Measurements from ENCODE around the gene HSD3B7. TPM values are rescaled to one million over a fixed set of nuclear protein-coding genes. Genes with fewer than 3 reads are reported as not detected.

HSD3B7 gene
- total RNA-seq, 5 donors from 2014 or later (not counting 1 experiment from before 2014, with no cell fraction given): 0.33 to 3.5 (median 1.3) TPM

DNA sequence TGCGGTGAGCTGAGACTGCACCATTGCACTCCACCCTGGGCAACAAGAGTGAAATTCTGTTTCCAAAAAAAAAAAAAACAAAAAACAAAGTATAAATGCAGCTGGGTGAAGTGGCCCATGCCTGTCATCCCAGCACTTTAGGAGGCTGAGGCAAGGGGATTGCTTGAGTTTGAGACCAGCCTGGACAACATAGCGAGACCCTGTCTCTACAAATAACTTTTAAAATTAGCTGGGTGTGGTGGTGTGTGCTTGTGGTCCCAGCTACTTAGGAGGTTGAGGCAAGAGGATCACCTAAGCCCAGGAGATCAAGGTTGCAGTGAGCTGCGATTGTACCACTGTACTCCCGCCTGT, 38.2 kb downstream of the HSD3B7 start:
- POLR2A ChIA-PET: interaction anchor here in 1 of 2 donors (0.5 to 0.7 kb wide), 2 partner anchors 77 to 144 kb away, joined by 3 to 4 read pairs; no protein-coding TSS in a partner anchor
- no peak for DNase-seq
- H3K4me3 ChIP-seq (ENCODE audit: control insufficient read depth in 1 of 2, extremely low read depth in 1 of 2, low read length in 1 of 2): no peak overlapping the region
- no peaks in the 10 kb centered on the region for H3K9me3 Mint-ChIP-seq
- H3K4me1 Mint-ChIP-seq: no peaks in the 10 kb centered on the region
- CTCF ChIA-PET: interaction anchor here in 1 of 2 donors (0.6 to 0.9 kb wide), 2 partner anchors 20 to 69 kb away, joined by 3 read pairs; no protein-coding TSS in a partner anchor
- no peaks in the 10 kb centered on the region for H3K27me3 ChIP-seq (replicated peaks in 1 of 2; ENCODE audit: control insufficient read depth in 2 of 2, extremely low read depth in 1 of 2, insufficient read depth in 2 of 2, low read length in 1 of 2)
- H3K27me3 Mint-ChIP-seq: peaks cover 0 to under 1% of the 10 kb centered on the region in 2 donors
- no peak overlapping the region for H3K27ac Mint-ChIP-seq
- H3K4me1 ChIP-seq (ENCODE audit: control insufficient read depth in 1 of 2, extremely low read depth in 1 of 2, insufficient read depth in 2 of 2, low read length in 2 of 2): no peaks in the 10 kb centered on the region
- H3K9me3 ChIP-seq: no peaks in the 10 kb centered on the region
- ATAC-seq (replicated peaks in 1 of 4): no peak
- H3K36me3 Mint-ChIP-seq: no peaks in the 10 kb centered on the region
- no peaks in the 10 kb centered on the region for H3K36me3 ChIP-seq (ENCODE audit: control insufficient read depth in 2 of 2, extremely low read depth in 1 of 2, insufficient read depth in 1 of 2, low read length in 1 of 2)
- H3K27ac ChIP-seq (ENCODE audit: low read length): no peak overlapping the region
- no CpG with 5 or more reads among the region's 4 CpGs for WGBS (ENCODE audit: insufficient coverage)
- no peak overlapping the region for H3K4me3 Mint-ChIP-seq

DNA sequence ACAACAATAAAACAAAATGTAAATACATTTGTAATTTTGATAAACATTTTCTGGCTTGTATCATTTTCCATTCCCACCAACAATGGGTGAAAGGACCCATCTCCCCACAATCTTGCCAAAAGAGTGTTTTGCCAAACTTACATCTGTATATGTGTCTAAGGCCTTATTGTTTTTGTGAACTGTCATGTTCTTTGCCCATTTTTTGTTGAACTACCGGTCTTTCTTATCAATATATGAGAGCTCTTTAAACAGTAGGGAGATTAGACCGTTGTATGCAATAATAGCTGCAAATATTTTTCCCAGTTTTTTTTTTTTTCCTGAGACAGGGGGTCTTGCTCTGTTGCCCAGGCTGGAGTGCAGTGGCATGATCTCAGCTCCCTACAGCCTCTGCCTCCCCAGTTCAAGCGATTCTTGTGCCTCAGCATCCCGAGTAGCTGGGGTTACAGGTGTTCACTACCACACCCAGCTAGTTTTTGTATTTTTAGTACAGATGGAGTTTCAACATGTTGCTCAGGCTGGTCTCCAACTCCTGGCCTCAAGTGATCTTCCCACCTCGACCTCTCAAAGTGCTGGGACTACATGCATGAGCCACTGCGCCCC, 38.7 kb downstream of the HSD3B7 start:
- Mint-ChIP-seq H3K27me3 (no peaks in the 10 kb centered on the region), H3K4me1 (no peaks in the 10 kb centered on the region), H3K36me3 (no peaks in the 10 kb centered on the region), H3K27ac (no peak overlapping the region), H3K9me3 (no peaks in the 10 kb centered on the region), H3K4me3 (no peak overlapping the region)
- Histone ChIP-seq H3K36me3 (ENCODE audit: control insufficient read depth in 2 of 2, extremely low read depth in 1 of 2, insufficient read depth in 1 of 2, low read length in 1 of 2) (no peaks in the 10 kb centered on the region), H3K9me3 (no peaks in the 10 kb centered on the region), H3K4me1 (ENCODE audit: control insufficient read depth in 1 of 2, extremely low read depth in 1 of 2, insufficient read depth in 2 of 2, low read length in 2 of 2) (no peaks in the 10 kb centered on the region), H3K27ac (ENCODE audit: low read length) (no peak overlapping the region), H3K4me3 (ENCODE audit: control insufficient read depth in 1 of 2, extremely low read depth in 1 of 2, low read length in 1 of 2) (no peak overlapping the region), H3K27me3 (replicated peaks in 1 of 2; ENCODE audit: control insufficient read depth in 2 of 2, extremely low read depth in 1 of 2, insufficient read depth in 2 of 2, low read length in 1 of 2) (no peaks in the 10 kb centered on the region)
- WGBS (ENCODE audit: insufficient coverage): 80% methylated on average over 1 of the region's 6 CpGs
- no peak for ATAC-seq (replicated peaks in 1 of 4)
- ChIA-PET POLR2A (interaction anchor here in 1 of 2 donors (0.7 kb wide), 1 partner anchor 144 kb away, joined by 3 read pairs; no protein-coding TSS in a partner anchor), CTCF (interaction anchor here in 1 of 2 donors (0.7 to 0.9 kb wide), 2 partner anchors 19 to 44 kb away, joined by 3 read pairs; no protein-coding TSS in a partner anchor)
- DNase-seq: no peak

DNA sequence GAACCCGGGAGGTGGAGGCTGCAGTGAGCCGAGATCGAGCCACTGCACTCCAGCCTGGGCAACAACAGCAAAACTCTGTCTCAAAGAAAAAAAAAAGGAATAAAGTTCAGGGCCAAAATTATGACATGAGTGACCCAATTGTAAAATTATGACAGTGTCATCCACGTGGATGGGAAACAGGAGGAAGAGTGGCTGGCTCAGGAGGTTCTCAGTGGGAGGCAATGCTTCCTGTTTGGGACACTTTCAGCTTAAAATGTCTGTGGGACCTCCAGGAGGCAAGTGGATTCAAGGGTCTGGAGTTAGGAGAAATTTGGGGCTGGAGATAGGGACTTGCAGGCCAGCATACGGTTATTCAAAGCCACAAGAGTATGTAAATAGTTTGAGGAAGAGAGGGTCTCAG, 40.3 kb downstream of the HSD3B7 start:
- H3K27ac Mint-ChIP-seq: no peak overlapping the region
- POLR2A ChIA-PET: interaction anchor here in 1 of 2 donors (0.7 kb wide), 1 partner anchor 23 kb away, joined by 3 read pairs; no protein-coding TSS in a partner anchor
- 88% methylated on average over 5 of the region's 5 CpGs for WGBS (ENCODE audit: insufficient coverage)

DNA sequence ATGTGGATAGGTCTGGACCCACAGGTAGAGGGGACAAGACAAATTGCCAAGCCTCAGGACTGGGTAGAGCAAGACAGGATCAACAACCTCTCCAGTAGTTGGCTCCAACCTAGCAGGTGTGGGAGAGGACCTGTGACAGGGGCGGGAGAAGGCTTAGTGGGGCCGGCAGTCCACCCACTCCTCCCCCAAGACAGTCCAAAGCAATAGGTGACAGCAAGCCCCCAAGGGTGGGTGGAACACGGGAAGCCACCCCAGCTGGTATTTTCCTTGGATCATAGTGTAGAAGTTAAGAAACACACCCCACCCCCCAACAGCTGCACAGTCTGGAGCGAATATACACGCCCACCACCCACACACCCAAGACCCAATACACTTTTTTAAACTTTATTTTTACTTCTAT, 44.3 kb downstream of the HSD3B7 start:
- ChIA-PET CTCF (no interaction called here), POLR2A (interaction anchor here in 1 of 2 donors (0.6 kb wide), 1 partner anchor 35 kb away, joined by 3 read pairs; no protein-coding TSS in a partner anchor)
- H3K4me1 Mint-ChIP-seq: peaks cover 13 to 15% (median 14%) of the 10 kb centered on the region in 3 donors
- no peak for ATAC-seq (replicated peaks in 1 of 4)
- WGBS (ENCODE audit: insufficient coverage): no CpG with 5 or more reads among the region's 5 CpGs
- no peak overlapping the region for H3K27ac Mint-ChIP-seq
- Histone ChIP-seq H3K27ac (ENCODE audit: low read length) (no peak overlapping the region), H3K27me3 (replicated peaks in 1 of 2; ENCODE audit: control insufficient read depth in 2 of 2, extremely low read depth in 1 of 2, insufficient read depth in 2 of 2, low read length in 1 of 2) (no peaks in the 10 kb centered on the region), H3K36me3 (ENCODE audit: control insufficient read depth in 2 of 2, extremely low read depth in 1 of 2, insufficient read depth in 1 of 2, low read length in 1 of 2) (no peaks in the 10 kb centered on the region), H3K4me3 (ENCODE audit: control insufficient read depth in 1 of 2, extremely low read depth in 1 of 2, low read length in 1 of 2) (no peak overlapping the region), H3K4me1 (ENCODE audit: control insufficient read depth in 1 of 2, extremely low read depth in 1 of 2, insufficient read depth in 2 of 2, low read length in 2 of 2) (peaks cover 0 to 15% of the 10 kb centered on the region in 2 experiments), H3K9me3 (no peaks in the 10 kb centered on the region)
- peaks cover 2% of the 10 kb centered on the region for H3K36me3 Mint-ChIP-seq
- DNase-seq: no peak
- H3K4me3 Mint-ChIP-seq: no peak overlapping the region
- no peaks in the 10 kb centered on the region for H3K27me3 Mint-ChIP-seq
- no peaks in the 10 kb centered on the region for H3K9me3 Mint-ChIP-seq

More for the DNA sequence above, 40.3 kb downstream of the HSD3B7 start:
- Mint-ChIP-seq H3K36me3 (no peaks in the 10 kb centered on the region), H3K27me3 (no peaks in the 10 kb centered on the region), H3K4me1 (no peaks in the 10 kb centered on the region), H3K9me3 (no peaks in the 10 kb centered on the region), H3K4me3 (no peak overlapping the region)
- no peaks in the 10 kb centered on the region for H3K4me1 ChIP-seq (ENCODE audit: control insufficient read depth in 1 of 2, extremely low read depth in 1 of 2, insufficient read depth in 2 of 2, low read length in 2 of 2)
- H3K27ac ChIP-seq (ENCODE audit: low read length): no peak overlapping the region
- H3K9me3 ChIP-seq: no peaks in the 10 kb centered on the region
- CTCF ChIA-PET: no interaction called here
- no peak for DNase-seq
- no peak overlapping the region for H3K4me3 ChIP-seq (ENCODE audit: control insufficient read depth in 1 of 2, extremely low read depth in 1 of 2, low read length in 1 of 2)
- no peaks in the 10 kb centered on the region for H3K27me3 ChIP-seq (replicated peaks in 1 of 2; ENCODE audit: control insufficient read depth in 2 of 2, extremely low read depth in 1 of 2, insufficient read depth in 2 of 2, low read length in 1 of 2)
- no peaks in the 10 kb centered on the region for H3K36me3 ChIP-seq (ENCODE audit: control insufficient read depth in 2 of 2, extremely low read depth in 1 of 2, insufficient read depth in 1 of 2, low read length in 1 of 2)
- ATAC-seq (replicated peaks in 1 of 4): no peak

DNA sequence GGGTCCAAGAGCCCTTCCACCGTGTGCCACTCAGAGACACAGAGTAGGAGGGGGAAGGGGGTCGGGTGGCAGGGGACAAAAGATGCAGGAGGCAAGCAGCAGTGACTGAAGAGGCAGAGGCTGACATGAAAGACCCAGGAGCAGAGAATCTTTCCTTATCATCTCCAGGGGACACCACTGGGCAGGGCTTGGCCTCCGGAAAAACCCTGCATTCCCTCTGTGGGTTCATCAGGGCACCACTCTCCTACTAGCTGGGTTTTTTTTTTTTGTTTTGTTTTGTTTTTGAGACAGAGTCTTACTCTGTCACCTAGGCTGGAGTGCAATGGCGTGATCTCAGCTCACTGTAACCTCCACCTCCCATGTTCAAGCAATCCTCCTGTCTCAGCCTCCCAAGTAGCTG, 46.3 kb downstream of the HSD3B7 start:
- Mint-ChIP-seq H3K27me3 (no peaks in the 10 kb centered on the region), H3K27ac (peak overlapping the region; percentile 11 to 27), H3K4me3 (peak overlapping the region in 2 of 3 donors; percentile 18 to 97), H3K9me3 (no peaks in the 10 kb centered on the region), H3K4me1 (peaks cover 18 to 24% (median 24%) of the 10 kb centered on the region in 3 donors), H3K36me3 (peaks cover 9% of the 10 kb centered on the region)
- H3K4me1 ChIP-seq (ENCODE audit: control insufficient read depth in 1 of 2, extremely low read depth in 1 of 2, insufficient read depth in 2 of 2, low read length in 2 of 2): peaks cover 0 to 23% of the 10 kb centered on the region in 2 experiments
- POLR2A ChIA-PET: no interaction called here
- no peak for DNase-seq
- H3K27me3 ChIP-seq (replicated peaks in 1 of 2; ENCODE audit: control insufficient read depth in 2 of 2, extremely low read depth in 1 of 2, insufficient read depth in 2 of 2, low read length in 1 of 2): no peaks in the 10 kb centered on the region
- H3K4me3 ChIP-seq (ENCODE audit: control insufficient read depth in 1 of 2, extremely low read depth in 1 of 2, low read length in 1 of 2): no peak overlapping the region
- no peak overlapping the region for H3K27ac ChIP-seq (ENCODE audit: low read length)
- peaks cover 3 to 15% of the 10 kb centered on the region in 2 donors for H3K36me3 ChIP-seq (ENCODE audit: control insufficient read depth in 2 of 2, extremely low read depth in 1 of 2, insufficient read depth in 1 of 2, low read length in 1 of 2)
- CTCF ChIA-PET: no interaction called here
- ATAC-seq (replicated peaks in 1 of 4): no peak
- no peaks in the 10 kb centered on the region for H3K9me3 ChIP-seq
- WGBS (ENCODE audit: insufficient coverage): 80% methylated on average over 1 of the region's 4 CpGs

DNA sequence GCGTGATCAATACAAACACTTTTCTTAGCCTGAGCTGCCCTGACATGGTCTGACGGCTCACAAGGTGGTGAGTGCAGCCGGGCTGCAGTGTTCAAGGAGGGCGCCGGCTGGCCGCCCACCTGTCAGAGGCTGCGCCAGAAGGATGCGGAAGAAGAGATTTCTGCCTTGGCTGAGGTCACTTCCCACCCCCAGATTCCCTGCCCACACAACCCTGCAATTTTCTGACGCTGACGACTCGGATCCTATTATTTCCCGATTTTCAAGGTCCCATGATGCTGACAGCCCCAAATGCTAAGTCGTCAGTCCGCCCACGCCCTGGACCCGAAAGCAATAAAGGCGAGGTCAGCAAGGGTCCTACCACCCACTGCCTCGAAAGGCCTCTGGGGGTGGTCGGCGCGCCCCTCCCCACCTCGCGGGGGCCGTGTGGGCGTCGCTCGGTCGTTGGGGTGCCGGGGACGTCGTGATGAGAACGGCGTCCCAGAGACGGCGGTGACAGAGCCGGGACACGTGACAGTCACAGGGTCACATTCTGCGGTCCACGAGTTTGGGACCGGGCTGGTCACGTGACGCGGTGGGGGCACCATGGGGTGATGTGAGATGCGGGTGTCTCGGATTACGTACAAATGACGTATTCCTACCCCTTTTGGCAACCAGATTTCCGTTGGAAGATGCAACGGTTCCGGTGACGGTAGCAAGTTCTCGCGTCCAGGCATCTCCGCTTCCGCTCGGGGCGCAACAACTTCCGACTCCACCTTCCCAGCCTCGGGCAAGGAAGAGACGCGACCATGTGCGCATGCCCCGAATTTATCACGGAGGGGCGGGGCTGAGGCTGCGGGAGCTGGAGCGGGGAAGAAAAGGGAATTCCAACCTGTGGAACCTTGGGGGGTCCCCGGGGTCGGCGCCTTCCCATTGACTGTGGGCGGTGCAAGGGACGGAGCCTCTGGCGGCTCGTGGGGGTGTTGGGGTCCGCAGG, 48.0 kb downstream of the HSD3B7 start, which contains the start of gene STX4:
Gene STX4, plus strand, starts transcription at position 823 of the 973 bp plus-strand sequence. CDS start 248 bp downstream, outside the sequence.
- Histone ChIP-seq H3K27me3 (replicated peaks in 1 of 2; ENCODE audit: control insufficient read depth in 2 of 2, extremely low read depth in 1 of 2, insufficient read depth in 2 of 2, low read length in 1 of 2) (no peaks in the 10 kb centered on the region), H3K36me3 (ENCODE audit: control insufficient read depth in 2 of 2, extremely low read depth in 1 of 2, insufficient read depth in 1 of 2, low read length in 1 of 2) (peaks cover 6 to 24% of the 10 kb centered on the region in 2 donors), H3K4me1 (ENCODE audit: control insufficient read depth in 1 of 2, extremely low read depth in 1 of 2, insufficient read depth in 2 of 2, low read length in 2 of 2) (peaks cover 0 to 23% of the 10 kb centered on the region in 2 experiments), H3K4me3 (ENCODE audit: control insufficient read depth in 1 of 2, extremely low read depth in 1 of 2, low read length in 1 of 2) (peak within 1 kb of the TSS; percentile 74 to 78), H3K9me3 (no peaks in the 10 kb centered on the region), H3K27ac (ENCODE audit: low read length) (peak within 1 kb of the TSS; percentile 98)
- ChIA-PET POLR2A (interaction anchor here in 1 of 2 donors (0.6 kb wide), 1 partner anchor 131 kb away, joined by 3 read pairs; no protein-coding TSS in a partner anchor), CTCF (interaction anchor here in 1 of 2 donors (1.0 to 1.8 kb wide), 2 partner anchors 41 to 427 kb away, joined by 4 read pairs; partner anchors contain the start of genes ARMC5, ZNF646 and ZNF668)
- peaks cover 23 to 29% (median 26%) of the 10 kb centered on the region in 3 donors for H3K4me1 Mint-ChIP-seq
- H3K9me3 Mint-ChIP-seq: no peaks in the 10 kb centered on the region
- peak within 1 kb of the TSS; percentile 85 to 97 (median 94) for H3K4me3 Mint-ChIP-seq
- peaks cover 17% of the 10 kb centered on the region for H3K36me3 Mint-ChIP-seq
- ATAC-seq (replicated peaks in 1 of 4) (peak; percentile 82 to 84 (median 83)), DNase-seq (peak; percentile 88 to 100 (median 99))
- WGBS (ENCODE audit: insufficient coverage): 2% methylated on average over 70 of the region's 75 CpGs
- peak within 1 kb of the TSS; percentile 88 to 94 for H3K27ac Mint-ChIP-seq
- H3K27me3 Mint-ChIP-seq: no peaks in the 10 kb centered on the region

Measured in T-cell (primary cell).